ENCODE measurements around the gene THTPA.
"Not testable (repeated sequence)": the region's sequence is repeated elsewhere in the genome, so short reads cannot be mapped to it uniquely, and the experiment has no call there.

Gene THTPA

GRCh38 chr14:23533652-23534435 is 22.2 kb upstream of the THTPA start:
- DNase-seq = no peak

GRCh38 chr14:23535943-23536342 is 20.1 kb upstream of the THTPA start:
- DNase-seq = no peak

- DNase-seq = no peak
Measured at GRCh38 chr14:23536494-23536893, 19.6 kb upstream of the THTPA start.

GRCh38 chr14:23536906-23537305 is 19.2 kb upstream of the THTPA start:
- not testable (repeated sequence) for DNase-seq

- DNase-seq = peak; percentile 17
Measured at GRCh38 chr14:23537351-23538049, 18.6 kb upstream of the THTPA start.

- DNase-seq = no peak
Measured at GRCh38 chr14:23538050-23538718, 17.9 kb upstream of the THTPA start.

- DNase-seq = peak; percentile 53
Measured at GRCh38 chr14:23538785-23539184, 17.3 kb upstream of the THTPA start.

GRCh38 chr14:23539248-23540140 is 16.6 kb upstream of the THTPA start:
- DNase-seq = peak; percentile 49

- no peak for DNase-seq
Measured at GRCh38 chr14:23540141-23540469, 16.0 kb upstream of the THTPA start.

GRCh38 chr14:23542261-23542660 is 13.8 kb upstream of the THTPA start:
- no peak for DNase-seq

GRCh38 chr14:23543403-23543802 is 12.7 kb upstream of the THTPA start:
- DNase-seq = no peak

- DNase-seq = peak; percentile 92
Measured at GRCh38 chr14:23544511-23545447, 11.3 kb upstream of the THTPA start.

GRCh38 chr14:23545740-23546365 is 10.2 kb upstream of the THTPA start:
- no peak for DNase-seq

GRCh38 chr14:23546450-23547035 is 9.5 kb upstream of the THTPA start:
- DNase-seq = no peak

GRCh38 chr14:23547924-23548323 is 8.1 kb upstream of the THTPA start:
- DNase-seq = no peak

GRCh38 chr14:23548351-23549318 is 7.4 kb upstream of the THTPA start:
- DNase-seq = no peak

- peak; percentile 42 for DNase-seq
Measured at GRCh38 chr14:23550131-23550811, 5.8 kb upstream of the THTPA start.

GRCh38 chr14:23550812-23551265 is 5.2 kb upstream of the THTPA start:
- peak; percentile 69 for DNase-seq
